ENCODE results near the gene KRT20.

The KRT20 gene

DNA sequence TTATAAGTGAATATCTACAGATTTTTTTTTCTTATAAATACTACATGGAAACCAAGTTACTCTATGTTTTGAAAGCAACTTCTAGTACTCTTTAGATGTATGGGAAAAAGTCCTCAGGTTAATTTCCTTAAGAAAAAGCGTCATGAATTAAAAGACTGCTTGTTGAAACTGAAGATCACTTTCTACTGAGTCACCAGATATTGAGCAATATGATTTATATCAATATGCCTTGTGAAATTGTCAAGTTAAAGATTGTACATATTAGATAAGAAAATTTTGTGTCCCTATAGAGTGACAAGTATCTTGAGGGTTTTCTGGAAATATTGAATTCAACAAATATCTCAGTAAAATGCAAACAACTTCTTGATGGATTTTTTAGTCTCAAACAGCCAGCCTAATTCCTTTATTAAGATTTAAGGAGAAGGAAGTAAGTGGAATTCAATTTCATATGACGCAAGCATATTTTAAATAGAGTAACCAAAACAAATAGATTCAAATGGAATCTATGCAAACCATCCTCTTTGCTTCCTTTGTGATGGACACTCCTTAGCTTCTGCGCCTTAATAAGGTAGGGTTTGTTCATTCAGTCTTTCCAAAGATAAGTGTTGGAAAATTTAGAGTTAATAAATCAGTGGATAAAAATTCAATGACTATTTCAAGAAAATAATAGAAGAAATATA lies 34.6 kb downstream of the KRT20 start:
- no peak for DNase-seq (ENCODE audit: low read depth, low spot score)

DNA sequence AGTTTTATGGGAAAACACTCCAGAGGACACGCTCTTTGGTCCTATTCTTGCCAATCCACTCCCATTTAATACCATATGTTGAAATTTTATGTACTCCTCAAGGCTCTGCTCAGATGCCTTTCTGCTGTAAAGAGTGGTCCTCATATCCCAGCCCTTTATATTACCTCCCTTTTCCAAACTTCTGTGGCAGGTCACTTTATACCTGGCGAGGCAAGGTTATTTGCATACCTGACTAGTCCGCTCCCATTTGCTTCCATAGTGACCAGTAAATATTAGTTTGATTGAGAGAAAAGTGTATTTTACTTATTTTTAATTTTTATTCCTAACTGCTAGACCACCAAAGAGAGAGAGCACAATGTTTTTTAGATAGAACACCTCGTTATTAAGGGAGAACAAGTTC lies 35.3 kb downstream of the KRT20 start:
- DNase-seq (ENCODE audit: low read depth, low spot score): no peak

DNA sequence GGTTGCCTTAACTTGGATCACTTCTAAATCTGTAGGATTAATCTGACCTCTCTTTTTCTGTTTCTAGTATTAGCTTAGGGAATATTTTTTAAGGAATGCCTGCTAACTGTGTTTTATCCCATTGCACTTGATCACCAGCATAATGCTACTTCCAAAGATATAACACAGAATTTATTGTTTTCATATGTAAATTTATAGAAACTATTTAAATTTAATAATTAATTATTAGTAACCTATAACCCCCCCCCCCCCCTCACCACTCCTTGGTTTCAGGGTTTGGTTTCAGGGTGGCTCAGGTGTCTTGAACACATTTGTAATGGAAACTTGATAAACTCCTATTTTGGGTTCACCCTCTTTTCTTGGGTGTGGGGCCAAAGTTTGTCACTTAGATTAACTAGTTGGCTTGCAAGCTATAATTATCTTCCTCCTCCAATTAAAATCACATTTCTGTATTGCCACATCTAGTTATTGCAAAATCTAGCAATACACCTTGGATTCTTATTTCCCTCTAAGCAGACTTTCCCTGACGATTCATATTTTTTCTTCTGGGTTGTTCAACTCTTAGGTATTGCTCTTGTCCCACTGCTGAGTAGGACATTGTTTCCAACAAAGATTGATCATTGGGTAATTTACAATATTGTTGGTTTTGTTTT lies 36.3 kb downstream of the KRT20 start:
- no peak for DNase-seq (ENCODE audit: low read depth, low spot score)

DNA sequence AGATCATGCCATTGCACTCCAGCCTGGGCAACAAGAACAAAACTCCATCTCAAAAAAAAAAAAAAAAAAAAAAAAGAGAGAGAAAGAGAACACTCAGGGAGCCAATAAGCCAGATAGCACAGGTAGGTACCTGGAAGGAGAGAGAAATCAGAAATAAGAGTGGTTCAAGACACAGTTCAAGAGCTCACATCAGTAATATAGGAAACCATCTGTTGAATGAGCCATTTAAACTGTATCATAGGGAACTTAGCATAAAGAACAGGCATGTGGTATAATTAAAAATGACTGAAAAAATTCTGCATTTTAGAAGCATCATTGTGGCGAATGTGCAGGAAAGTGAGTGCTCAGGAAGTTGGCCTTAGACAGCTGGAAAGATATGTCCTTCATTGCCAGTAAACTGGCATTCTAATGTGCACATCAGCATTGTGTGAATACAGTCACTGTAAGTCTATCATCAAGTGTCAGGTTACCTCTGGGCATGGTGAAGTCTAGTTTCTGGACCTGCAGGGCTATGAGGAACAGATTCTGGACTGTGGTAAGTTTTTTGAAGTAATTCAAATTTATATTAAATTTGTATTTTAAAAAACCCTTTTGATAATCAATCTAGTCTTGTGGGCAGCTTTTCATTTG lies 38.4 kb downstream of the KRT20 start:
- no peak for DNase-seq (ENCODE audit: low read depth, low spot score)

DNA sequence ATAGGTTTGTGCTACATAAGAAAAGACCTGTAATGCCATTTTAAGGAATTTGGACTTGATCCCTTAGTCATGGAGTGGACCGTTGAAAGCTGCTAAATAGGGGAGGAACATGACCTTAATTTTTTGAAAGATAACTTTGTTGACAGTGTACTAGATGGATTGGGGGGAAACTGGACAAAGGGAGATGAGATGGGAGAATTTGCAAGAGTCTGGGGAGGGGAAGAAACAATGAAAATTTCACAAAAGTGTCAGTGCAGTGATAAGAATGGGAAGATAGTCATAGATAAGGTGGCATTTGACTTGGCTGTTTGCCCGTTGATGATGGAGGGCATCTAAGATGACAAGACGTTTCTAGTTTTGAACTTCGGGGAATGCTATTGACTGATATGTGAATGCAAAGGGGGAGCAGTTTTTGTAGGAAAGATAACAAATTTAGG lies 40.4 kb downstream of the KRT20 start:
- no peak for DNase-seq (ENCODE audit: low read depth, low spot score)

DNA sequence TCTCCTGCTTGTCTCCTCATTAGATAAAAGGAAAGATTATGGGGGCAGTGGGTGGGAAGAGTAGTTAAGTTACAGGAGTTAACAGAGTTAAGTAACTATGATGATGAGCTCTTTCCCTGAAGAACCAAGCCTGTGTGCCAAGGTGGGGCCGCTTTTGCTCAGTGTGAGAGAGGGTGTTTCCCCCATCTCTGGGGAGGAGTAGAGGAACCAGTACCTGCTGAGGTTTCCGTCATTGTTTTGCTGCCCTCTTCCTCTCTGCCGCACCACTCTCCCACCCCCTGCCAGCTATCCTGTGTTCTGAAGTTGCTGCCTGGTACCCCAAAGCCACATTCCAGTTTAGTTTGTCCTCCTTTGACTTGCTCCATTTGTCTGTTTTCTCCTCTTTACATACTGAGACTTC lies 41.8 kb downstream of the KRT20 start:
- no peak for DNase-seq (ENCODE audit: low read depth, low spot score)

DNA sequence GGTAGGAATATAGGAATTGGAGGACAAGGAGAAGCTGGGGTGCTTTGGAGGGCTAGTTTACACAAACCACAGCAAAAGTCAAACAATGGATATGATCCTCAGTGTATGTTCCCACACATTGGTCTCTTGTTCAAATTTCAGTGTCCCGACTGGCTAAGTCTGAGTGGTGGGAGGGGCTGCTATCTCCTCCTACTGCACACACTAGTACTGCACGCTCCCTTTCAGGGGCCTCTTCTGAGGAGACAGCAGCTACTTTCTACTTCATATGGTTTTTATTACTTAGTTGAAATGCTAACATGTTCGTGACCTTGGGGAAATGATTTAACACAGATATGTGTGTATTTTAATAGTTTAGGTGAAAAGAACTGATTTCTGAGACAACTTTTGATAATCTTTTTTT lies 43.8 kb downstream of the KRT20 start:
- DNase-seq (ENCODE audit: low read depth, low spot score): no peak

DNA sequence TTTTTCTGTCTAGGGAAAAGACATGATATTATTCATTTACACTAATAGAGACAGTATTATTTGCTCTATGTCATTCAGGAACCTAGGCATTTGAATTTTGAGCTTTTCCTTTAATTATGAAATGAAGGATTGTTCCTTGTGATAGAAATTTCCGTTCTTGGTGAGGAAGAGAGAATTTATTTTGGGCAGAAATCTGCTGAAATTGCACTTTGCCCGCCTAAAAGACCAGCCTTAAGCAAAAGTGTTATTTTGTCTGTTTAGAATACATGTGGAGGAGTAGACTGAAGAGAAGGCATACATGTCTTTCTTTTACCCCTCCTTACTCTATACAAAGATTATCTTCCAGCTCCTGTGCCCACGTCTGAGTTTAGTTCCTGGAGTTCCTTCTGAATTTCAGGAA lies 45.8 kb downstream of the KRT20 start:
- no peak for DNase-seq (ENCODE audit: low read depth, low spot score)

DNA sequence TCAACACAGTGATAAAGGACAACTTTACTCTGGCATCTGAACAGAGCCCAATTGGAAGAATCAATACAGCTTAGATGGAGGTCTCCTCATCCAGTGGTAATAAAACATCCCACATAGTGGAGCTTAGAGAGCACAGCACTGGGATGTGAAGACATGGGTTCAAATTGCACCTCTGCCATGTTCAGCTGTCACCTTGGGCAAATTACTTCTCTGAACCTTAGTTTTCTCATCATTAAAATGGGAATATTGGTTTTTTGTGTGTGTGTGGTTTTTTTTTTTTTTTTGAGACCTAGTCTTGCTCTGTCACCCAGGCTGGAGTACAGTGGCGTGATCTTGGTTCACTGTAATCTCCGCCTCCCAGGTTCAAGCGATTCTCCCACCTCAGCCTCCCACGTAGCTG lies 49.0 kb downstream of the KRT20 start:
- DNase-seq (ENCODE audit: low read depth, low spot score): no peak

DNA sequence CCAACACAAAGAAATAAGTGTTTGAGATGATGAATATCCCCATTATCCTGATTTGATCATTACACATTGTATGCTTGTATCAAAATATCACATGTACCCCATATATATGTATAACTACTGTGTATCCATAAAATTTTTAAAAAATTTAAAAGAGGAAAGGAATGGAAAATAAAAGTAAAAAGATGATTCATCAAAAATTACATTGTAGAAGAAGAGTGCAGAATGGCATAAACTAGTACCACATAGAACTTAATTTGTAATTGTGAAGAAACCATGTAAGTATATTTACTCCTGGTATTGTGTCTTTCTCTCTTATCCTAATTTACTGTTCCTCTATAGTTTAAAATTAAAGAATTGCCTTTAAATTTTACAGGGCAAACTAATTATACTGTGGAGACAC lies 51.2 kb downstream of the KRT20 start:
- DNase-seq (ENCODE audit: low read depth, low spot score): no peak

DNA sequence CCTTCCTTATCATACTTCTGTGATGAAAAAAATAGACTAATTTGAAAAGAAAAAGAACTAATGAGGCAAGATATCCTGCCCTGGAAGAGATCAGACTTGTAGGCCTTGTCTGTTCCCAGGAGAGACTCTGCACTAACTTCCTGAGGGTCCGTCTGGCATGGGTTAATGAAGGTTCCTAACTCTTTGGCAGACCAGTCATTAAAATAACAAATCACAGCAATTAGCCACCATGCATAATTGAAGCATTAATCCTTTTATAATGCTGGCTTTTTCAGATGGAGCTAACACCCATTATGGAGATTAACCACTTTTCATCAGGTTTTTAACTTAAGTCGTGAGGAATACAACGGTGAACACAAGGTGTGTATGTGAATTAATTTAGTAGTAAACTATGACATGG lies 52.2 kb downstream of the KRT20 start:
- peak; percentile 6 for DNase-seq (ENCODE audit: low read depth, low spot score)

DNA sequence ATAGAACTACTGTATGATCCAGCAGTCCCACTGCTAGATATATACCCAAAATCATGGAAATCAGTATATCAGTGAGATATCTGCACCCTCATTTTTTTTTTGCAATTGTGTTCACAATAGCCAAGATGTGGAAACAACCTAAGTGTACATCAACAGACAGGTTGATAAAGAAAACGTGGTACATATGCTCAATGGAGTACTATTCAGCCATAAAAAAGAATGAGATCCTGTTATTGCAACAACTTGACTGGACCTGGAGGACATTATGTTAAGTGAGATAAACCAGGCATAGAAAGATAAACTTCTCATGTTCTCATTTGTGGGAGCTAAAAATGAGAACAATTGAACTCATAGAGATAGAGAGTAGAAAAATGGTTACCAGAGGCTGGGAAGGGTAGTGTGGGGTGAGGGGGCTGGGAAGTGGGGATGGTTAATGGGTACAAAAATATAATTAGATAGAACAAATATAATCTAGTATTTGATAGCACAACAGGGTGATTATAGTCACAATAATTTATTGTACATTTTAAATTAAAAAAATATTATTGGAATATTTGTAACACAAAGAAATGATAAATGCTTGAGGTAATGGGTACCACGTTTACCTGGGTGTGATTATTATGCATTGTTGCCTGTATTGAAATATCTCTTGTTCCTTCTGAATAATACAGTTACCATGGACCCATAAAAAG lies 54.8 kb downstream of the KRT20 start:
- DNase-seq (ENCODE audit: low read depth, low spot score): no peak

DNA sequence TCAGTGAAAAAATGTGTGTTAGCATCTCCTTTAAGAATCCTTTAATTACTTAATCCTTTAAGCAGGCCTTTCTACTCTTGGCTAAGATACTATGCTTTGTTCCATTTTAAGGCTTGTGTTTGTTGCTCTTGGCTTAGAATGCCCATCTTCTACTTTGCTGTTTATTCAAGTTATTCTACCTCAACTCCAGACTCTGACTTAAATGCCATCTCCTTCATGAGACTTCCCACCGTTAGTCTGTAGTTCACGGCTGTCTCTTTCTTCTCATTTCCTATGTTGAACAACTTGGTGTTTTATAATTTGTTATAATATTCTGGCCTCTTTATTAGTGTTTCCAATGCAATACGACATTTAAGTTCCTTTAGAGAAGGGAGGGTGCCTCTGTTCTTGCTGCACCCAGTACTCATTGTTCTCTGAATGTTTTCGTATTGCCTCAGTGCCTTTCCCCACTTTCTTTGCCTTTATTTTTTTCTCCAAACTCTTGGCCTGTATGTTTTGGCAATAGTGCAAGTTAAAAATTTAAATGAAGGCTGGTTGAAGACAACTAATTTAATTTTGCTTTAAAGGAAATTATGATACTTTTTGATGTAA lies 56.5 kb downstream of the KRT20 start:
- no peak for DNase-seq (ENCODE audit: low read depth, low spot score)

DNA sequence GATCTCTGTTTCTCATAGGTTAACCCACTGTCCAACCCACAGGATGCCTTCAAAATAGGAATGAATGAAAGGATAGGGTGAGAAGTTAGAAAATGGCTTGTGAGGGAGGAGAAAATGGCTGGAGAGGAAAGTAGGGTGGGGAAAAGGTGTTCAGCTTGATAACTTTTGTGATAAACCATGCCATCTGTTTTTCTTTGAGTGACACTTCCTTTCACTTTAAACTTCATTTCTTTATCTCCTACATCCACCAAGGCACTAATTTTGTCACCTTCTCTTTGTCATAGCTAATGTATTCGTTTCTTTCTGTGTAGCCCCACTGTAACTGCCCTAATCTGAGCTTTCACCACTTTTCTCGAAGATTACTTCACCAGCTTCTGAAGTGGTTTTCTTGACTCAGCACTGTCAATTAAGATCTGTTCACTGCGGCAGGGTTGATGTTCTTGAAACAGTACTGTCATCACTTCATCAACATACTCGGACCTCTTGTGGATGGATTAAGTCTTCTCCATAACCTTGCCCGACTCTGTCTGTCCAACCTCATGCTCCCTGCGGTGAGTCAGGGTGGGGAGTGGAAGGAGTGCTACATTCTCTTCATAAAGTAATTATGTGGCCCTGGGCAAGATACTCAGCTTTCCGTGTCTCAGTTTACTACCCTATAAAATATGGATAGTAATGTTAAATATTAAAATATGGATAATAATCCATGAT lies 57.1 kb downstream of the KRT20 start:
- DNase-seq (ENCODE audit: low read depth, low spot score): no peak

All from ELF-1 (cell line).